Effector memory CD8-positive, alpha-beta T cell (primary cell): ENCODE measurements around the gene GPC6.

Source experiments
- ATAC-seq: fragments of 150-1000 bp; cut with Tn5 transposase; replicated peaks from 2 replicates; pipeline ENCODE4 v1.10.0; 2021; ENCODE audit warnings: mild to moderate bottlenecking, moderate library complexity
- DNase-seq, 3 experiments: peaks; one replicate each; pipeline ENCODE4 v3.0.0; 2021
- H3K27ac Mint-ChIP-seq, 2 donors: one replicate each; pipeline ENCODE4 v1.8.0; 2022; ENCODE audit warnings: mild to moderate bottlenecking in 2 of 2, mixed read lengths in 2 of 2, moderate library complexity in 2 of 2
- H3K27me3 Mint-ChIP-seq, 2 donors: one replicate each; pipeline ENCODE4 v1.8.0; 2022; ENCODE audit warnings: mixed read lengths in 2 of 2
- H3K36me3 Mint-ChIP-seq: one replicate; pipeline ENCODE4 v1.8.0; 2022; ENCODE audit warnings: mild to moderate bottlenecking, moderate library complexity, mixed read lengths; ENCODE audit not compliant: insufficient read depth
- H3K4me1 Mint-ChIP-seq, 2 donors: one replicate each; pipeline ENCODE4 v1.8.0; 2022; ENCODE audit warnings: low read depth in 2 of 2, mixed read lengths in 2 of 2
- H3K4me3 Mint-ChIP-seq, 2 donors: one replicate each; pipeline ENCODE4 v1.8.0; 2022; ENCODE audit warnings: mild to moderate bottlenecking in 2 of 2, mixed read lengths in 2 of 2, moderate library complexity in 2 of 2
- H3K9me3 Mint-ChIP-seq, 2 donors: one replicate each; pipeline ENCODE4 v1.8.0; 2022; ENCODE audit warnings: mixed read lengths in 2 of 2

Gene GPC6

DNA sequence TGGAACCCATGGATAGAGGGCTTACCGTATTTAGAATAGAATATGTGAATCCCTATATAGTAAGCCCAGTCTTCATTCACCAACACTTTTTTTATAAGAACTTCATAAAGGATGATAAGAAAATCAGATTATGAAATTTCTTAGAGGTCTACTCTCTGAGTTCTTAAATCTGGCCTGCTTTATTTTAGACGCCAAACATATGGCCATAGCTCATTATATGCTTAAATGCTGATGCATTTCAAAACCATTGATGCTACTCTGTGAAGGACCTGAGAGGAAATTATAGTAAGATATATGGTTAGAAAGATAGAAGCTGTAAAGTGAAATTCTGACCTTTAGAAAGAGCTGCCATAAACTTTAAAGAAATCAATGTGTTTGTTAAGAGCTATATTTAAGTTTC lies 38.3 kb downstream of the GPC6 start:
- H3K4me1 Mint-ChIP-seq, result no peaks in the 10 kb centered on the region
- no peak overlapping the region for H3K27ac Mint-ChIP-seq
- DNase-seq, result no peak
- no peaks in the 10 kb centered on the region for H3K36me3 Mint-ChIP-seq
- peaks cover 0 to 5% of the 10 kb centered on the region in 2 donors for H3K9me3 Mint-ChIP-seq
- no peak overlapping the region for H3K4me3 Mint-ChIP-seq
- no peaks in the 10 kb centered on the region for H3K27me3 Mint-ChIP-seq
- ATAC-seq, result no peak

DNA sequence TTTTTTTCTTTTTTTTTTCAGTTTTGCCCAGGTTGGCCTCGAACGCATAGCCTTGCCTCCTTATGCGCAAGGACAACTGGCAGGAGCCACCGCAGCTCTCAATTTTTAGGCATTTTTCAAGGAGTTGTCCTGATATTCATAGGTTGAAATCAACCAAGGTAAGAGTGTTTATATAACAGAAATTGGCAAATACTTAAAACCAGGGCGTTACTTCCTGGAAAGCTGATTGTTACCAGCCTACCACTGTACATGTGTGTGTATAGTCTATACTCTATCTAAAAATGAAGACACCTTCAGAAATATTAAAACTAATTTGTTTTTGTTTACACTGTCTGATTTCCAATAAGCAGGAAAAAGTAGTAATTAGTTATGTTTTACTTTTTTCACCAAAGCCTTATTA lies 39.2 kb downstream of the GPC6 start:
- DNase-seq (no peak), ATAC-seq (no peak)
- no peaks in the 10 kb centered on the region for H3K27me3 Mint-ChIP-seq
- no peak overlapping the region for H3K27ac Mint-ChIP-seq
- no peaks in the 10 kb centered on the region for H3K36me3 Mint-ChIP-seq
- peaks cover 0 to 5% of the 10 kb centered on the region in 2 donors for H3K9me3 Mint-ChIP-seq
- H3K4me1 Mint-ChIP-seq, result no peaks in the 10 kb centered on the region
- no peak overlapping the region for H3K4me3 Mint-ChIP-seq

DNA sequence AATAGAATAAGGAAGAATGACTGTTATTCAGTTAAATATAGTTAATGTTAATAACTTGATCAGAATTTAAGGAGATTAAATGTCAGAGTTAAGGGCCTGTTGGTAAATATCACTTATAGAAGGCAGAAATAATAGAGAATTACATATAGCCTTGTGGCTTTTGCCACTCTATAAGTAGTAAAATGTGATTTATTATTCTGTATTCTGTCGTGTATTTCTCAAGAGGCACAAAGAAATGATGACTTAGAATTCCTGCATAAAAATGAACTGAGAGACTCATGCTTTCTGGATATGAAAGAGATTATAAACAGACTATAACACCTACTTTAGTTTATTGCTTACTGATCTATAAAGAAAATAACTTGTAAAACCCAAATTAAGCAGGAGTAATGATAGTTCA lies 40.1 kb downstream of the GPC6 start:
- H3K36me3 Mint-ChIP-seq, result no peaks in the 10 kb centered on the region
- H3K4me3 Mint-ChIP-seq, result no peak overlapping the region
- H3K27ac Mint-ChIP-seq, result no peak overlapping the region
- H3K4me1 Mint-ChIP-seq, result no peaks in the 10 kb centered on the region
- no peaks in the 10 kb centered on the region for H3K27me3 Mint-ChIP-seq
- DNase-seq (no peak), ATAC-seq (no peak)
- H3K9me3 Mint-ChIP-seq, result peaks cover 0 to 5% of the 10 kb centered on the region in 2 donors

DNA sequence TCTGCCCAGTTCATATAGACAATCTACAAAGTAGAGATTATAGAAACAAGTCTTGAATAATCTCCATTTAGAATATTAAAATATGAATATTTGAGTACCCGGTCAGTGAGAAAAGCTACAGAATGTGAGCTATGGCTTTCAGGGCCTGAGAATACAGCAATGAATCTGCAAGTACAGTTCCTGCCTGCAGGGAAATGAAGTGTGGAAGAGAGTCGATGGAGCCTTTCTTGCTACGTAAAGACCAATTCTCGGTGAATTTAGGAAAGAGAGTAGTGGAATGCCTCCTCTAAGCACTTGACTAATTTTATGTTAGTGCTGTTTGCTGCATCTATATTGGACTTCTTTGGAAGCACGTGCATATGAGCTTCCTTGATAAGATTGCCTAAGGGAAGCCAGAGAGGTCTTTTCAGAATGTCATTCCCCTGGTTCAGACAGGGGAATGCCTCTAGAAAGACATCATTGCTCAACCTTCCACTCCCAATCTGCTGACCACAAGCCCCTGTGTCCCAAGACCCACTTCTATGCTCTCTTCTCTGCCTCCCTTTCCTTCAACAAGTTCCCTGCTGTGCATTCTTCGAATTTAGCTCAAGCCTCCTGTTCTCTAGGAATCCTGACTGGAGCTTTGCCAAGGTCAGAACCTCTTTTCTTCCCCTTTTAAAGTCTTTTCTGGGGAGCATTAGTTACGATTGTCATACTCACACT lies 41.9 kb downstream of the GPC6 start:
- DNase-seq (no peak), ATAC-seq (no peak)
- Mint-ChIP-seq H3K4me1 (no peaks in the 10 kb centered on the region), H3K27me3 (no peaks in the 10 kb centered on the region), H3K27ac (no peak overlapping the region), H3K36me3 (no peaks in the 10 kb centered on the region), H3K9me3 (peaks cover 0 to 3% of the 10 kb centered on the region in 2 donors), H3K4me3 (no peak overlapping the region)

DNA sequence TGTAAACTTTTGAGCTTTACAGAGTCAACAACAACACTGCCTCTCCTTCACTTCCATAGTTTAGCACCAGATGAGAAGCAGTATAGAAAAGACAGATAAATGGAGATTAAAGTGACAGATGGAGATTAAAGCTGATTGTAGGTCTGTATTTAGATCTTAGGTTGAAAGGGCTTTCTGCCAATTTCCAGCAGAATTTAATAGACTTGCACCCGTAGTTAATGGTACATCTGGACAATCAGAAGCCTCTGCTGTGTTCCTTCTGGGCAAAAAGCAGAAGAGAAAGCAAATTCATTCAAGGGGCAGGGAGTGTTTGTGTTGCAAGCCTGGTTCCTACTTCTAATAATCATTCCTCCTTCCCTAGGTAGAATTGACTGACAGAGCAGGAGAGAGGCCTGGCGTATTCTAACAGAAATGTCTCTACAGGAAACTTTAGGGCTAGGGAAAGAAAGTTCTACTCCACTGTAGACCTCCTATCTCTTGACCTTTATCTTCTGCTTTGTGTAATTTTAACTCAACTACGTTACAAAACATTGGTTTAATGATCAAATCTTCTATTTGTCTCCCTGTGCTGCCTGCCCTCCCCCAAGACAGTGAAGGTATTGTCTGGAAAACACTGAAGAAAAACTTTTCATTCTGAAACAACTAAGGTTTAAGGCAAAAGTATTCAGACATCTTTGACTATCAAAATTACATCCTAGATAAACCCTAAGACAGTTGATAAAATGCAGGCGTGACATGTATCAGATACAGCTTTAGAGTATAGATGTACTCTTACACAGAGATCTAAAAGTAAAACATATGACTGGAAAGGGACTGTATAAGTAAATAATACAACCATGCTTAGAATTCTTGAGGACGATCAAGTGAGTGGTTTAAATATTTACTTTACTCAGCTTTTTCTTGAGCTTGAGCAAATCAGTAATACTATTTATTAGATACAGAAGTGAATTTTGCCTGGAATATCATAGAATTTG lies 44.4 kb downstream of the GPC6 start:
- no peaks in the 10 kb centered on the region for H3K27me3 Mint-ChIP-seq
- H3K27ac Mint-ChIP-seq, result no peak overlapping the region
- peaks cover 0 to 2% of the 10 kb centered on the region in 2 donors for H3K9me3 Mint-ChIP-seq
- H3K4me3 Mint-ChIP-seq, result no peak overlapping the region
- H3K36me3 Mint-ChIP-seq, result no peaks in the 10 kb centered on the region
- DNase-seq (no peak), ATAC-seq (no peak)
- H3K4me1 Mint-ChIP-seq, result no peaks in the 10 kb centered on the region

DNA sequence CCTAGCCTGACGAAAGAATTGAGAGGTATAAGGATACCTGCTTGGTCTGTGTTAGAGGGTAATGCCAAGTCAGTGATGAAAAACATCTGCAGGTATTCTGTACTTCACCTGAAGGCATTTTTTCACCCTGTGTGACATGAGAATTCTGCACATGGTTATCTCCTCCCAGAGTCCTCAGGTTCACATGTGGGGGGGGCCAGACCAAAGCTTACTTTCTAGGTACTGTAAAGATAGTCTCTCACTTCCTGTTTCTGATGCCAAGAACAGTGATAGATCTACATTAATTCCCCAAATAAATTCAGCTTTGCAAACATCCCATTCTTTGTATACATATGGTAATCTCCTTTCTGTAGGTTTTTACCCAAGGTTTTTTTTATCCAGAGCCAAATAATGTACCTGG lies 53.4 kb downstream of the GPC6 start:
- no peak for DNase-seq
- H3K27ac Mint-ChIP-seq, result no peak overlapping the region
- no peaks in the 10 kb centered on the region for H3K27me3 Mint-ChIP-seq
- H3K9me3 Mint-ChIP-seq, result peaks cover 0 to 6% of the 10 kb centered on the region in 2 donors
- H3K4me1 Mint-ChIP-seq, result no peaks in the 10 kb centered on the region
- no peak for ATAC-seq
- H3K4me3 Mint-ChIP-seq, result no peak overlapping the region
- H3K36me3 Mint-ChIP-seq, result no peaks in the 10 kb centered on the region

DNA sequence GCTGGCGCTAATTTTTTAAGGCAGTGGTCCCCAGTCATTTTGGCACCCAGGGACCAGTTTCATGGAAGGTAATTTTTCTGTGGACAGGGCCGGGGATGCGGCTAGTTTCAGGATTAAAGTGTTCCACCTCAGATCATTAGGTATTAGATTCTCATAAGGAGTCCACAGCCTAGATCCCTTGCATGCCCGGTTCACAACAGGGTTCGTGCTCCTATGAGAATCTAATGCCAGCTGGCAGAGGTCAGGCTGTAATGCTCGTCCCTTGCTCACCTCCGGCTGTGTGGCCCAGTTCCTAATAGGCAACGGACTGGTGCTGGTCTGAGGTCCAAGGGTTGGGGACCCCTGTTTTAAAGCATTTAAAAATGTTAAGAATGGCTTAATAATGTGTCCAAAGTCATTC lies 54.1 kb downstream of the GPC6 start:
- Mint-ChIP-seq H3K9me3 (peaks cover 0 to 6% of the 10 kb centered on the region in 2 donors), H3K36me3 (no peaks in the 10 kb centered on the region), H3K27ac (no peak overlapping the region), H3K4me3 (no peak overlapping the region), H3K27me3 (no peaks in the 10 kb centered on the region), H3K4me1 (no peaks in the 10 kb centered on the region)
- DNase-seq, result no peak
- no peak for ATAC-seq

DNA sequence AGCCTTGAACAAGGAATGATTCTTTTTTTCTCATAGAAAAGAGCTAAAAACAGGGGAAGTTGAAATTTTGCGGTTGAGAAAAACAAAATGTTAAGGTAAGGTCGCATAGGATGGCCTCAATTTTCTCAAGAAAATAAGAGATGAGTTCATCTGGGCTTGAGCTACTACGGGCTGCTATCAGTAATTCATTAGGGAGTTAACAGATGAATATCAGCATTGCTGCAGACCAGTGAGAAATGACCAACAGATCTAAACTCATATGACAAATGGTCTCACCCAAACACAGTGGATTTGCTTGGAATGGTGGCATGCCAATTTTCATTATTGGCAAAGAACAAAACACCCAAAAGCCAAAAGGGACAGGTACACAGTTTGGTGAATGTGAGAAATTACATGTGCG lies 56.6 kb downstream of the GPC6 start:
- Mint-ChIP-seq H3K36me3 (no peaks in the 10 kb centered on the region), H3K27ac (no peak overlapping the region), H3K27me3 (no peaks in the 10 kb centered on the region), H3K4me1 (no peaks in the 10 kb centered on the region), H3K9me3 (peaks cover 0 to 3% of the 10 kb centered on the region in 2 donors), H3K4me3 (no peak overlapping the region)
- ATAC-seq (no peak), DNase-seq (no peak)

DNA sequence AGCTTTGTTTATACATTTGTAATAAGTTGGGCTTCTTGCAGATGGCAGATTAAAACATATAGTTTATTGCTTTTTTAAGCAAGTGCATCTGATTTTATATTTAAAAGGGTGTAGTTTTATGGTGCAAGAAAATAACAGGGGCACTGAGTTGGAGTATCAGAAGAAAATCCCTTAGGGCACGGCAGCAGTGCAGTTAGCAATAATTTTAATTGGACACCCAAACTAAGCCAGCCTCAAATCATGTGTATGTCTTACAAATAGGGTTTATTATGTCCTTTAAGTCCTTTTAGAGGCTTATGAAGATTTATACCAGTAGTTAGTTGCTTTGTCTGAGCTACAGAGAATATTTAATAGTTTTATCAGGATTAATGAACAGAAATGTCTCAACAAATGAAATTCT lies 57.5 kb downstream of the GPC6 start:
- Mint-ChIP-seq H3K36me3 (no peaks in the 10 kb centered on the region), H3K4me1 (no peaks in the 10 kb centered on the region), H3K4me3 (no peak overlapping the region), H3K27ac (no peak overlapping the region), H3K27me3 (no peaks in the 10 kb centered on the region), H3K9me3 (peaks cover 0 to 3% of the 10 kb centered on the region in 2 donors)
- ATAC-seq, result no peak
- DNase-seq, result no peak

DNA sequence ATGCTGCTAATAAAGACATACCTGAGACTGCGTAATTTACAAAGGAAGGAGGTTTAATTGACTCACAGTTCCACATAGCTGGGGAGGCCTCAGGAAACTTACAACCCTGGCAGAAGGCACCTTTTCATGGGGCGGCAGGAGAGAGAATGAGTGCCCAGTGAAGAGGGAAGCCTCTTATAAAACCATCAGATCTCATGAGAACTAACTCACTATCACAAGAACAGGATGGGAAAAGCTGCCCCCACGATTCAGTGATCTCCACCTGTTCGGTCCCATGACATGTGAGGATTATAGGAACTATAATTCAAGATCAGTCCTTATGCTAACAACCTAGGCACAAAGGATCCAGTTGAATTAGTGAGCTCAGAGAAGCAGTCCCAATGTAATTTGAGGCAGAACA lies 59.4 kb downstream of the GPC6 start:
- no peak for DNase-seq
- no peaks in the 10 kb centered on the region for H3K27me3 Mint-ChIP-seq
- H3K4me3 Mint-ChIP-seq, result no peak overlapping the region
- H3K9me3 Mint-ChIP-seq, result peaks cover 0 to 3% of the 10 kb centered on the region in 2 donors
- H3K36me3 Mint-ChIP-seq, result no peaks in the 10 kb centered on the region
- no peak for ATAC-seq
- H3K4me1 Mint-ChIP-seq, result no peaks in the 10 kb centered on the region
- no peak overlapping the region for H3K27ac Mint-ChIP-seq

DNA sequence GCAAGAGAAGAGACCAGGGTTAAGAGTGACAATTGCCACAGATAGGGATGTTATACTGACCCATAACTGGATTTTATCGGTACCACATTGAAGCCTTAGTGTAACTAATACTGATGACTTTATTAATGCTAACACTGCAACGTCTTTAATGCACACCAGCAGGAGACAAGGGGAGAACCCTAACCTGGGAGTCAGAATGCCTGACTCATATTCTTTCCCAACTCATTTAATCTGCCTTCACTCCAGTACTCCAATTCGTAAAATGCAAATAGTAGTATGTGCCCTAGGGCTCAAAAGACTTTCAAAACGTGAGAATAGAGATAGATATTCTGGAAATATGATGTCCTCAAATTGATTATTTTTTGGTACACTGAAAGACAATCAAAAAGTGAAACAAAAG lies 62.4 kb downstream of the GPC6 start:
- ATAC-seq (no peak), DNase-seq (no peak)
- H3K4me3 Mint-ChIP-seq, result no peak overlapping the region
- H3K27ac Mint-ChIP-seq, result no peak overlapping the region
- no peaks in the 10 kb centered on the region for H3K27me3 Mint-ChIP-seq
- H3K36me3 Mint-ChIP-seq, result no peaks in the 10 kb centered on the region
- H3K9me3 Mint-ChIP-seq, result peaks cover 0 to 3% of the 10 kb centered on the region in 2 donors
- no peaks in the 10 kb centered on the region for H3K4me1 Mint-ChIP-seq

DNA sequence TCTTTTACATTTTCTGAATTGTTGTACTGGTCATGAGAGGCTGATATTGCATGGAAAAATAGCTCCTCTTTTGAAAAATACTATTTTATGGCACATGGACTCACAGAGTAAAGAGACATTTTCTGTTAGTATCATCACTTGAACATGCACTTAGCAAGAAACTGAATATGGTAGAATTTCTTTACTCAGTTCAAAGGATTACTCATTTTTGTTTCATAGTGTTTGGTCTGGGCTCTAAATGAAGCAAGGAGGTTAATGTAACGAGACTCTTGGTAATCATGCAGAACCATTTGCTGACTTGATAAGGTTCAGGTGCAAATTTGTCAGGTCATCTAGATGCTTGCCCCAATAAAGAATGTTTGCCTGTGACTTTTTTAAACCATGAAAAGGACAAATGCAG lies 63.2 kb downstream of the GPC6 start:
- Mint-ChIP-seq H3K4me1 (no peaks in the 10 kb centered on the region), H3K27me3 (no peaks in the 10 kb centered on the region), H3K36me3 (no peaks in the 10 kb centered on the region), H3K9me3 (peaks cover 0 to under 1% of the 10 kb centered on the region in 2 donors), H3K4me3 (no peak overlapping the region), H3K27ac (no peak overlapping the region)
- ATAC-seq, result no peak
- DNase-seq, result no peak

DNA sequence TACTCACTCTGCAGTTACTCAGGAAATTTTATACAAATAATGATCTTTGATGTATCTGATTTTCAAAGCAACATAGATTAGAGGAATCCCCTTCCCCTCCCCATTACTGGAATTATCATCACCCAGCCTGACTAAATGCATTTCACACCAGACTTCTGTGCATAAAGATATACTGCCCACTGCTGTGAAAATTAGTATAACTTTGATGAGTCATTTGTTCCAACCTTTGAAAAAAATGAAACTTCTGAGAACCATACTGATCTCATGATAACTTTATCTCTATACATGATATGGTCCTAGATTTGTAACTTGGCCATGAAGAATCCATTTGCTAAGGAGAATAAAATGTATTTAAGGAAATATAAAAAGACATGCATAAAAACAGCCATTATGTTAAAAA lies 63.9 kb downstream of the GPC6 start:
- Mint-ChIP-seq H3K27me3 (no peaks in the 10 kb centered on the region), H3K36me3 (no peaks in the 10 kb centered on the region), H3K27ac (no peak overlapping the region), H3K4me1 (no peaks in the 10 kb centered on the region), H3K9me3 (no peaks in the 10 kb centered on the region), H3K4me3 (no peak overlapping the region)
- ATAC-seq (no peak), DNase-seq (no peak)

DNA sequence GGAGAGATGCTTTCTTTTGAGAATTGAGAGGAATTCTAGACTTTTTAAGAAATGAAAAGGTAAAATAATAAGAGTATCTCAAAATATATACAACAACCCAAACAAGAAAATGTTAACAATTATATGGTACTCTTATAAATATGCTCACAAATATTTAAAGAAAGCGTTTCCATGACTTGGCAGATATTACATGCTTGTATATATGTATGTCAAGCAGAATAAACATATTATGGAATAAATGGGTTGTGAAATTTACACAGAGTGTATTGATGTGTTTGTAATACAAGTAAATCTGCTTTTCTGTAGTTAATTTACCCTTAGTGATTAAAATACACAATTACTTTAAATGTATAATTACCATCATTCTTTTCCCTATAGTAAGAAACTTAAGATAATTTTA lies 65.8 kb downstream of the GPC6 start:
- H3K36me3 Mint-ChIP-seq, result peaks cover 3% of the 10 kb centered on the region
- no peak overlapping the region for H3K27ac Mint-ChIP-seq
- no peaks in the 10 kb centered on the region for H3K27me3 Mint-ChIP-seq
- no peak overlapping the region for H3K4me3 Mint-ChIP-seq
- H3K9me3 Mint-ChIP-seq, result peaks cover 0 to 3% of the 10 kb centered on the region in 2 donors
- ATAC-seq, result no peak
- no peaks in the 10 kb centered on the region for H3K4me1 Mint-ChIP-seq
- DNase-seq, result no peak
